ENCODE data around the gene HS2ST1.
A peak's percentile ranks its signal among the peaks of the same experiment; 100 is the strongest.

Gene HS2ST1

GRCh38 chr1:87089823-87090222, 175.4 kb downstream of the HS2ST1 start:
- DNase-seq (ENCODE audit: extremely low spot score), result no peak
- ChIA-PET CTCF (no interaction called here), POLR2A (no interaction called here)
- TF ChIP-seq ELF4 (IDR thresholded peaks at IDR 0.05) (no peak), FOXA1 (IDR thresholded peaks at IDR 0.05) (no peak), CTBP1 (IDR thresholded peaks at IDR 0.05; ENCODE audit: borderline replicate concordance) (no peak)

GRCh38 chr1:87091425-87091824, 177.0 kb downstream of the HS2ST1 start:
- DNase-seq (ENCODE audit: extremely low spot score), result no peak
- ChIA-PET CTCF (no interaction called here), POLR2A (no interaction called here)
- TF ChIP-seq LEF1 (IDR thresholded peaks at IDR 0.05; ENCODE audit: borderline replicate concordance), result no peak
- no peak for TF ChIP-seq FOXM1 (IDR thresholded peaks at IDR 0.05; ENCODE audit: borderline replicate concordance)
- TF ChIP-seq CTBP1 (IDR thresholded peaks at IDR 0.05; ENCODE audit: borderline replicate concordance), result no peak

- CTCF ChIA-PET, result interaction anchor here (0.6 to 1.3 kb wide), 3 partner anchors 8 to 1215 kb away, joined by 3 to 6 read pairs (median 3); no protein-coding TSS in a partner anchor
- TF ChIP-seq ZNF384 (IDR thresholded peaks at IDR 0.05) (no peak), CTBP1 (IDR thresholded peaks at IDR 0.05; ENCODE audit: borderline replicate concordance) (no peak), FOXM1 (IDR thresholded peaks at IDR 0.05; ENCODE audit: borderline replicate concordance) (no peak), PKNOX1 (IDR thresholded peaks at IDR 0.05) (no peak), ARNT (IDR thresholded peaks at IDR 0.05) (no peak), LEF1 (IDR thresholded peaks at IDR 0.05; ENCODE audit: borderline replicate concordance) (no peak)
- POLR2A ChIA-PET, result no interaction called here
These were observed 178.4 kb downstream of the HS2ST1 start for GRCh38 chr1:87092846-87093245.

GRCh38 chr1:87093286-87093685, 178.9 kb downstream of the HS2ST1 start:
- ChIA-PET POLR2A (no interaction called here), CTCF (interaction anchor here (0.6 to 1.3 kb wide), 3 partner anchors 8 to 1215 kb away, joined by 3 to 6 read pairs (median 3); no protein-coding TSS in a partner anchor)
- TF ChIP-seq ARNT (IDR thresholded peaks at IDR 0.05), result no peak
- no peak for TF ChIP-seq CTBP1 (IDR thresholded peaks at IDR 0.05; ENCODE audit: borderline replicate concordance)
- no peak for TF ChIP-seq HDGF (IDR thresholded peaks at IDR 0.05; ENCODE audit: borderline replicate concordance)
- TF ChIP-seq TARDBP (IDR thresholded peaks at IDR 0.05), result no peak
- TF ChIP-seq L3MBTL2 (conservative IDR thresholded peaks at IDR 0.05), result no peak
- no peak for TF ChIP-seq BHLHE40 (IDR thresholded peaks at IDR 0.05; ENCODE audit: borderline replicate concordance)
- no peak for TF ChIP-seq NFRKB (IDR thresholded peaks at IDR 0.05)
- TF ChIP-seq PKNOX1 (IDR thresholded peaks at IDR 0.05), result no peak
- no peak for TF ChIP-seq SUZ12 (IDR thresholded peaks at IDR 0.05)
- TF ChIP-seq FOXK2 (IDR thresholded peaks at IDR 0.05), result no peak
- no peak for TF ChIP-seq ZNF384 (IDR thresholded peaks at IDR 0.05)
- TF ChIP-seq FOXA1 (IDR thresholded peaks at IDR 0.05), result no peak
- no peak for DNase-seq (ENCODE audit: extremely low spot score)

More at GRCh38 chr1:87092846-87093245, 178.4 kb downstream of the HS2ST1 start:
- DNase-seq (ENCODE audit: extremely low spot score), result no peak

GRCh38 chr1:87094238-87094637, 179.8 kb downstream of the HS2ST1 start:
- TF ChIP-seq SUZ12 (IDR thresholded peaks at IDR 0.05) (no peak), PKNOX1 (IDR thresholded peaks at IDR 0.05) (peak; percentile 75)
- CTCF ChIA-PET, result no interaction called here
- no peak for DNase-seq (ENCODE audit: extremely low spot score)
- POLR2A ChIA-PET, result no interaction called here

- TF ChIP-seq ZNF384 (IDR thresholded peaks at IDR 0.05) (no peak), CTBP1 (IDR thresholded peaks at IDR 0.05; ENCODE audit: borderline replicate concordance) (no peak), FOXA1 (IDR thresholded peaks at IDR 0.05) (no peak), FOXK2 (IDR thresholded peaks at IDR 0.05) (no peak), NFRKB (IDR thresholded peaks at IDR 0.05) (no peak), ARNT (IDR thresholded peaks at IDR 0.05) (no peak), BHLHE40 (IDR thresholded peaks at IDR 0.05; ENCODE audit: borderline replicate concordance) (no peak), HDGF (IDR thresholded peaks at IDR 0.05; ENCODE audit: borderline replicate concordance) (no peak), ELF4 (IDR thresholded peaks at IDR 0.05) (no peak), TARDBP (IDR thresholded peaks at IDR 0.05) (no peak), FOXM1 (IDR thresholded peaks at IDR 0.05; ENCODE audit: borderline replicate concordance) (no peak), L3MBTL2 (conservative IDR thresholded peaks at IDR 0.05) (no peak)
- POLR2A ChIA-PET, result no interaction called here
- no peak for DNase-seq (ENCODE audit: extremely low spot score)
- CTCF ChIA-PET, result interaction anchor here (1.0 kb wide), 1 partner anchor 16 kb away, joined by 3 read pairs; no protein-coding TSS in a partner anchor
These were observed 185.8 kb downstream of the HS2ST1 start for GRCh38 chr1:87100271-87100670.

GRCh38 chr1:87103074-87103473, 188.6 kb downstream of the HS2ST1 start:
- no peak for DNase-seq (ENCODE audit: extremely low spot score)
- CTCF ChIA-PET, result no interaction called here
- POLR2A ChIA-PET, result no interaction called here
- TF ChIP-seq FOXA1 (IDR thresholded peaks at IDR 0.05) (no peak), ZNF384 (IDR thresholded peaks at IDR 0.05) (no peak), FOXM1 (IDR thresholded peaks at IDR 0.05; ENCODE audit: borderline replicate concordance) (no peak), ELF4 (IDR thresholded peaks at IDR 0.05) (no peak), LEF1 (IDR thresholded peaks at IDR 0.05; ENCODE audit: borderline replicate concordance) (no peak), HDGF (IDR thresholded peaks at IDR 0.05; ENCODE audit: borderline replicate concordance) (no peak), CTBP1 (IDR thresholded peaks at IDR 0.05; ENCODE audit: borderline replicate concordance) (no peak), BHLHE40 (IDR thresholded peaks at IDR 0.05; ENCODE audit: borderline replicate concordance) (no peak), SP1 (IDR thresholded peaks at IDR 0.05) (no peak), TARDBP (IDR thresholded peaks at IDR 0.05) (no peak), L3MBTL2 (conservative IDR thresholded peaks at IDR 0.05) (no peak), PKNOX1 (IDR thresholded peaks at IDR 0.05) (no peak), SUZ12 (IDR thresholded peaks at IDR 0.05) (no peak)
